ENCODE data around the gene MAL.
"Not testable (repeated sequence)": the region's sequence is repeated elsewhere in the genome, so short reads cannot be mapped to it uniquely, and the experiment has no call there.

The MAL gene

DNA sequence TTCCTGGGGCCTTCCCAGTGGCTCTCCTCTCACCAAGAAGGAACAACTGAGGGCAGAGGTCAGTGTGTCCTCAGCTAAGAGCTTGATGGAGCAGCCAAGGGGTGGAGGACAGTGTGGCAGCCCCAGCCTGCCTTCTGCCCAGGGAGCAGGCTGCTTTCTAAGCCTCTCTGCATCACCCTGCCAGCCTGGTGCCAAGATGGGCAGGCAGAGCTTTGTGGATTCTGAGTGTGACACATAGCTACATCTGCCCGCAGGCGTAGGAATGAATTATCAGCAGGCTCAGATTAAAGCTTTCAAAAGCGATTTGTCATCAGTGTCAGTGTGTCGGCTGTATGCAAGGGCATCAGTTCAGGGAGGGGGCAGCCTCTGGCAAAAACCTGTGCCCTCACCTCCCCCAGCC lies 8.7 kb downstream of the MAL start:
- no peak for DNase-seq (ENCODE audit: low read depth)

DNA sequence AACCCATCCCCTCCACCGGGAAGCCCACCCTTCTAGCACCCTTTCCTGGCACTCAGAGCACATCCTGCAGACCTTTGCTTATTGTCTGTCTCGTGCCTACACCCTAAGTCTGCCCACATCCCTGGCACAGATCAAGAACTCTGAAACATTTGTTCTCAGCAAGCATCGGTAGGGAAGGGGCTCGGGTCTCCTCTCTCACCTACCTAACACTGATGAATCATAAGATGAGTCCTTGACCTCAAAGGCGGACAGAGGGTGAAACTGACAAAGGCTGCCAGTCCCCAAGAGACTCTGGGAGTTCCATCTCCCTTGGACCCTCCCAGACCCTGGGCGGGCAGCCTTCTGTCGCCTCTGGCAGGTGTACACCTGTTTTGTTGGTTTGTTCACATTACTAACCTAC lies 9.3 kb downstream of the MAL start:
- no peak for DNase-seq (ENCODE audit: low read depth)

DNA sequence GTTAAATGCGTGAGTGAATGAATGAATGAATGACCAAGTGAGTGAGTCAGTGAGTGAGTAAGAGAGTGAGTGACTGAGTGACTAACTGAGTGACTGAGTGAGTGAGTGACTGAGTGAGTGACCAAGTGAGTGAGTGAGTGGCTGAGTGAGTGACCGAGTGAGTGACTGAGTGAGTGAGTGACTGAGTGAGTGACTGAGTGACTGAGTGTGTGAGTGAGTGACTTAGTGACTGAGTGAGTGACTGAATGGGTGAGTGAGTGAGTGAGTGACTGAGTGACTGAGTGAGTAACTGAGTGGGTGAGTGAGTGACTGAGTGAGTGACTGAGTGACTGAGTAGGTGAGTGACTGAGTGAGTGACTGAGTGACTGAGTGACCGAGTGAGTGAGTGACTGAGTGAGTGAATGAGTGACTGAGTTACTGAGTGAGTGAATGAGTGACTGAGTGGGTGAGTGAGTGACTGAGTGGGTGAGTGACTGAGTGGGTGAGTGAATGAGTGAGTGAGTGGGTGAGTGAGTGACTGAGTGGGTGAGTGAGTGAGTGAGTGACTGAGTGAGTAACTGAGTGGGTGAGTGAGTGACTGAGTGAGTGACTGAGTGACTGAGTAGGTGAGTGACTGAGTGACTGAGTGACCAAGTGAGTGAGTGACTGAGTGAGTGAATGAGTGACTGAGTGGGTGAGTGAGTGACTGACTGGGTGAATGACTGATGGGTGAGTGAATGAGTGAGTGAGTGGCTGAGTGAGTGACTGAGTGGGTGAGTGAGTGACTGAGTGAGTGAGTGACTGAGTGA lies 11.3 kb downstream of the MAL start:
- DNase-seq (ENCODE audit: low read depth), result no peak

DNA sequence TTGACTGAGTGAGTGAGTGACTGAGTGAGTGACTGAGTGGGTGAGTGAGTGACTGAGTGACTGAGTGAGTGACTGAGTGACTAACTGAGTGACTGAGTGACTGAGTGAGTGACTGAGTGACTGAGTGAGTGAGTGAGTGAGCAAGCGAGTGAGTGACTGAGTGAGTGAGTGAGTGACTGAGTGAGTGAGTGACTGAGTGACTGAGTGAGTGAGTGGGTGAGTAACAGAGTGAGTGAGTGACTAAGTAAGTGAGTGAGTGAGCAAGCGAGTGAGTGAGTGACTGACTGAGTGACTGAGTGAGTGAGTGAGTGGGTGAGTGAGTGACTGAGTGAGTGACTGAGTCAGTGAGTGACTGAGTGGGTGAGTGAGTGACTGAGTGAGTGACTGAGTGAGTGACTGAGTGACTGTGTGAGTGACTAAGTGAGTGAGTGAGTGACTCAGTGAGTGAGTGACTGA lies 11.9 kb downstream of the MAL start:
- no peak for DNase-seq (ENCODE audit: low read depth)

DNA sequence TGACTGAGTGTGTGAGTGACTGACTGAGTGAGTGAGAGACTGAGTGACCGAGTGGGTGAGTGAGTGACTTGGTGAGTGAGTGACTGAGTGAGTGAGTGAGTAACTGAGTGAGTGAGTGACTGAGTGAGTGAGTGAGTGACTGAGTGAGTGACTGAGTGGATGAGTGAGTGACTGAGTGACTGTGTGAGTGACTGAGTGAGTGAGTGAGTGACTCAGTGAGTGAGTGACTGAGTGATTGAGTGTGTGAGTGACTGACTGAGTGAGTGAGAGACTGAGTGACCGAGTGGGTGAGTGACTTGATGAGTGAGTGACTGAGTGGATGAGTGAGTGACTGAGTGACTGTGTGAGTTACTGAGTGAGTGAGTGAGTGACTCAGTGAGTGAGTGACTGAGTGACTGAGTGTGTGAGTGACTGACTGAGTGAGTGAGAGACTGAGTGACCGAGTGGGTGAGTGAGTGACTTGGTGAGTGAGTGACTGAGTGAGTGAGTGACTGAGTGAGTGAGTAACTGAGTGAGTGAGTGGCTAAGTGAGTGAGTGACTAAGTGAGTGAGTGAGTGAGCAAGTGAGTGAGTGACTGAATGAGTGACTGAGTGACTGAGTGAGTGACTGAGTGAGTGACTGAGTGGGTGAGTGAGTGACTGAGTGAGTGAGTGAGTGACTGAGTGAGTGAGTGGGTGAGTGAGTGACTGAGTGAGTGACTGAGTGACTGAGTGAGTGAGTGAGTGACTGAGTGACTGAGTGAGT lies 12.5 kb downstream of the MAL start:
- DNase-seq (ENCODE audit: low read depth), result not testable (repeated sequence)

DNA sequence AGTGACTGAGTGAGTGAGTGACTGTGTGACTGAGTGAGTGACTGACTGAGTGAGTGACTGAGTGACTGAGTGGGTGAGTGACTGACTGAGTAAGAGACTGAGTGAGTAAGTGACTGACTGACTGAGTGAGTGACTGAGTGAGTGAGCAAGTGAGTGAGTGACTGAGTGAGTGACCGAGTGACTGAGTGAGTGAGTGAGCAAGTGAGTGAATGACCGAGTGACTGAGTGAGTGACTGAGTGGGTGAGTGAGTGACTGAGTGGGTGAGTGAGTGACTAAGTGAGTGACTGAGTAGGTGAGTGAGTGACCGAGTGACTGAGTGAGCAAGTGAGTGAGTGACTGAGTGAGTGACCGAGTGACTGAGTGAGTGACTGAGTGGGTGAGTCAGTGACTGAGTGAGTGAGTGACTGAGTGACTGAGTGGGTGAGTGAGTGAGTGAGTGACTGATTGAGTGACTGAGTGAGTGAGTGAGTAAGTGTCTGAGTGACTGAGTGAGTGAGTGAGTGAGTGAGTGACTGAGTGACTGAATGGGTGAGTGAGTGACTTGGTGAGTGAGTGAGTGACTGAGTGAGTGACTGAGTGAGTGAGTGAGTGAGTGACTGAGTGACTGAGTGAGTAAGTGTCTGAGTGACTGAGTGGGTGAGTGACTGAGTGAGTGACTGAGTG lies 13.3 kb downstream of the MAL start:
- DNase-seq (ENCODE audit: low read depth), result no peak

DNA sequence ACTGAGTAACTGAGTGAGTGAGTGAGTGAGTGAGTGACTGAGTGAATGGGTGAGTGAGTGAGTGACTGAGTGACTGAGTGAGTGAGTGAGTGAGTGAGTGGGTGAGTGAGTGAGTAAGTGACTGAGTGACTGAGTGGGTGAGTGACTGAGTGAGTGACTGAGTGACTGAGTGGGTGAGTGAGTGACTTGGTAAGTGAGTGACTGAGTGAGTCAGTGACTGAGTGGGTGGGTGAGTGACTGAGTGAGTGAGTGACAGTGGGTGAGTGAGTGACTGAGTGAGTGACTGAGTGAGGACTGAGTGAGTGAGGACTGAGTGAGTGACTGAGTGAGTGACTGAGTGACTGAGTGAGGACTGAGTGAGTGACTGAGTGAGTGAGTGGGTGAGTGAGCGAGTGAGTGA lies 13.9 kb downstream of the MAL start:
- DNase-seq (ENCODE audit: low read depth), result no peak

DNA sequence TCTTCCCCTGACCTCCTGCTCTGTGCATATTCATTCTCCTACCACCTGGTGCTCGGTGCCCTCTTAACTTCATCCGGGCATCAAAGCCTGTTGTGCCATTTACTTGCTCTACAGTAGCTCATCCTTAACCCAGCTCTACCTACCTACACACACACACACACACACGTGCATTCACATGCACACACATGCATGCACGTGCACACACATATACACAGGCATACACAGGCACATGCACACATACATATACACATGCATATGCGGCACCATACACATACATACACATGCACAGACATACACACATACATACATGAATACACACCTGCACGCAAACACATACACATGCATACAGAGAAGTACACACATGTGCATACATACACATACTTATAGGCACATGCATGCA lies 14.5 kb downstream of the MAL start:
- no peak for DNase-seq (ENCODE audit: low read depth)

DNA sequence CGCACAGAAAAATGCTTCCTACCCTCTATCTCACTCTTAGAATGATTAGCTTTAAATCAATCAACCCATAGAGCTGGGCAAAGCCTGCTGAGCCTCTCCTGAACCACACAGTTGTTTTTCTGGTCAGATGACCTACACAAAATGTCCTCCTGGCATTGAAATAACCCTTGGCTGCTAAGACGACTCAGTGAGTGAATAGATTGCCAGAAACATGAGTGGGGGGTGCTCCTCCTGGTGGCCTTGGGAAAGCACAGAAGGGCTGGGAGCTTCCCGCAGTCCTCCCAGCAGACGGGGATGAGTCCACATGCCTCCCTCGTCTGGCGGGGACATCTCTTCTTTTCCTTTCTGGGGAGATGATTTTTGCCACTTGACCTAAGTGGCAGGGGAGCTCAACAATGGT lies 14.9 kb downstream of the MAL start:
- no peak for DNase-seq (ENCODE audit: low read depth)

DNA sequence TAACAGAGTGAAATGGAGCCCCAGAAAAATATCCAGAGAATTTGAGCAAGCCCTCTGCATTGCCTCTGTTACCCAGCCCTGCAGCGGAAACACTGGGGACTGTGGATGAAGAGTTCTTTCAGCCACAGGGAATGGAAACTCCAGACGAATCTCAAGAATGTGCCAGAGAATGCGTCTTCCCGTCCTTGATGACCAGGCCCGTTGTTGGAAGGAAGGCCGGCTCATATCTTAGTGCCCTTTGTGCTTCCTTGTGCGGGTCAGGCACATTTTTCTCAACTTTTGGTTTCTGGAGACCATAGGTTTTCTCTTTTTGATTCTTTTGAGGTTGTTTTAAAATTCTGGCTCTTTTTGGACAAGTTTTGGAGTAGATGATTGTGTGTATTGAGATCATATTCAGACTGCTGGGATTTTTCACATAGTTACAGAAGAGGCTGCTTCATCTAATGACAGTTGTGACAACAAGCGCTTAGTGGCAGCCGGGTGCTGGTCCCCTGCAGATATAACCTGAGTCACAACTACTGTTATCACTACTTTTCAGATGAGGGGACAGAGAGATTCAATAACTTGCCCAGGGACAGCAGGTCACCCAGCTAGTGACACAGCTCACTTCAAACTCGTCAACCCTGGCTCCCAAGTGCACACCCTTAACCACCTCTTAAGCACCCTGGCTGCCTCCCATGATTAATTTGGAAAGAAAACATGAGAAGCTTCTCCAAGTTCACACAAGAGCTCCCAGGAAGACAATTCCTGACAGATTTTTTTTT lies 15.7 kb downstream of the MAL start:
- no peak for DNase-seq (ENCODE audit: low read depth)

DNA sequence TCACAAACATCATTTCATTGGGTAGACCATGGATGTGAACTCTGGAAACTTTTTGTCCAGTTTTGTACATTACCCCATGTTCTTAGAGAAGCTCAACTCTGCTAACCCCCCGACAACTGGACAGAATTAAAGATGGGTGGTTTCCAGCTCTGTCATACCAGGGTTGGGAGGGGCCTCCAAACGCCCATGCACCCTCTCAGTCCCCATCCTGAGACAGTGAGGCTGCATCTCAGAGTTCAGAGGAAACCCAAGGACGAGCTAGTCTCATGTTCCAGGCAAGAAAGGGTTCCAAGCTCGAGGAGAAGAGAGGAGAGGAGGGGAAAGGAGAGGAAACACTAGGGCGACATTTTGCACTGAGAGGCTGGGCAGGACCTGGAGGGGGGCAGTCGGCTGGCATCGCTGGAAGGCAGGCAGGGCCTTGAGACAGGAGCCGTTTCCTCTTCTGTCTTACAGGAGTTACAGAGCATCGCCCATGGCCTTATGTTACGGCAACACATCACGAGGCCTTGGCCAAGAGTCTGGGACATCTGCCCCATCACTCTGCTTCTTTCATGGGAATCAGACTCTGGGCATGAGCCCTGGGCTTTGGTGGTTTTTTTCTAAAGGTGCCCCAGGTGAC lies 16.4 kb downstream of the MAL start:
- DNase-seq (ENCODE audit: low read depth), result no peak

DNA sequence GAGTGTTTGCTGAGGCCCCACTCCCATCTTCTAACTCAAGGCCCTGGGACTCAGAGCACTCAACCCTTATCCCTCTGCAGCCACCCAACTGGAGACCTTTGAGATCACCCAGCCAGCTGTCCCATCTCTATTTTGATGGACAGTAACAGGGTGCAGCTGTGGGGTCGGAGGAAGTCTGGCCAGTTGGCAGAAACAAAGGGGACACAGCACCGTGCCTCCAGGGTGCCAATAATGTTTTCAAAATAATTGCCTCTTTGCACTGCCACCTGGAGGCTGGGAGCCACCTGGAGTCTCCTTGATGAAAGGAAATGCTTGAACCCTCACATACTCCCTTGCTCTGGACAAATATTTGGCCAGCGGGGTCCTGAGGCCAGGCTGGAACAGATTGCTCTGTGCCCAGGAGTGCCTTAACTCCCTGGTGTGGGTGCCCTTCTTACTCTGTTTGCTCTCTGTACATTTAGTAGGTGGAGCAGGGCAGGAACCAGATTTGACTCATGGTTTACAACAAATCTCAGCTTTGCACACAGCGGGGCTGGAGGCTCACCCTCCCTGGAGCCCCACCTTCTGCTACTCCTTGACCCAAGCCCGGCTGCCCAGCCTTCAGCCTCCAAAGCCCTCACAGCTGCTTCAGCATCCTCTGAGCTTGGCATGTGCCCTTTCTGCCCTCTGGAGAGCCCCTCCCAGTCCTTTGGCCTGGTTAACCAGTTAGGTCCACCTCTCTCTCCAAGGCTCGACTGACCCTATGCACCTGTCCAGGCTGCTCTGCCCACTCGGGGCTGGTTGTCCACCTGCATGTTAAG lies 17.2 kb downstream of the MAL start:
- DNase-seq (ENCODE audit: low read depth), result no peak

DNA sequence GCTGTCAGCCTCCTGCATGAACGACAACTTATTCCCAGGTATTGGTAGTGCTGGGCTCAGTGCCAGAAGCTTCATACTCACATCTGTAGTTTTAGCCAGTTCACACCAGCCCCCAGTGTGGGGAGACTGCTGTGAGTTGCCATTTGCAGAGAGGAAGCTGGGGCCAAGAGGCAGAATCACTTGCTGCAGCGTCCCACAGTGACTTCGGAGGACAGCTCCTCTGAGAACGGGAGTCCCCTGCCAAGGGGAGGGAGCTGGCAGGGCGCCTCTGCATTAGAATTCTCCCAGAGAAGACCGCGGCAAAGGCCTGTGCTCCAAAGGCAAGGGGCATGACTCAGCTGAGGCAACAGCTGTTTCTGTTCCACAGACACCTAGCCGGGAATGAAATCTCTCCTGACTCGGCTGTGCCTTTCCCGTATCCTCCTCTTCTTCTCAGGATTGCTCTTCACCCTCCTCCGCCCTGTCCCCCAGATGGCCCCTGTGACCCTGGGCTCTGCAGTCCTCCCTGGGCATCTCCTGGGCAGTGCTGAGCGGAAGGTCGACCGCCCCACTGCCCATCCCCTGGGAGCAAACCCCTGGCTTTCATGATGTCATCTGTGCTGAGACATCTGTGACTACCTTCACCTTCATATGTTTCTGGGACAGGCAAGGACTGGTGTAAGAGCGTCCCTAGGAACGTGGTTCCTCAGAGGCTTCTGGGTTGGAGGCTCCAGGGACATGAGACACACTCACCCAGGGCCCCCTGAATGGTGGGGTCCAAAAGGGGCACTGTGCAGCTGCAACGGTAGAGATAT lies 18.0 kb downstream of the MAL start:
- no peak for DNase-seq (ENCODE audit: low read depth)

DNA sequence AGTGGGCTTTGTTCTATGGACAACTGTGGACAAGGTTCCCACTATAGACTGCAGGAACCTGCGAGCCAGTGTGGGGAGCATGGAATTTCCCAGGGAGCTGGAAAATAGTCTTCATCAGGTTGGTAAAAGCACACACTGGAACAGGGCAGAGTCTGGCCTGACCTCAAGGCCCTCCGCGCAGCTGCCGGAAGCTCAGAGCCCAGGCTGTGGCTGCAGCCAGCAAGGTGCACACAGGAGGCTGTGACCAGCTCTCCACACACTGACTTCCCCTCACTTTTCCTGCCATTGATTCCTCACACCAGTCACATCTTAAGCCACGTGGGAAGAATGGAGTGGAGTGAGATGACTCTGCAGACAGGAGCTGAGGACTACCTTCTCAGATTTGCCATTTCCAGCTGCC lies 19.1 kb downstream of the MAL start:
- no peak for DNase-seq (ENCODE audit: low read depth)

DNA sequence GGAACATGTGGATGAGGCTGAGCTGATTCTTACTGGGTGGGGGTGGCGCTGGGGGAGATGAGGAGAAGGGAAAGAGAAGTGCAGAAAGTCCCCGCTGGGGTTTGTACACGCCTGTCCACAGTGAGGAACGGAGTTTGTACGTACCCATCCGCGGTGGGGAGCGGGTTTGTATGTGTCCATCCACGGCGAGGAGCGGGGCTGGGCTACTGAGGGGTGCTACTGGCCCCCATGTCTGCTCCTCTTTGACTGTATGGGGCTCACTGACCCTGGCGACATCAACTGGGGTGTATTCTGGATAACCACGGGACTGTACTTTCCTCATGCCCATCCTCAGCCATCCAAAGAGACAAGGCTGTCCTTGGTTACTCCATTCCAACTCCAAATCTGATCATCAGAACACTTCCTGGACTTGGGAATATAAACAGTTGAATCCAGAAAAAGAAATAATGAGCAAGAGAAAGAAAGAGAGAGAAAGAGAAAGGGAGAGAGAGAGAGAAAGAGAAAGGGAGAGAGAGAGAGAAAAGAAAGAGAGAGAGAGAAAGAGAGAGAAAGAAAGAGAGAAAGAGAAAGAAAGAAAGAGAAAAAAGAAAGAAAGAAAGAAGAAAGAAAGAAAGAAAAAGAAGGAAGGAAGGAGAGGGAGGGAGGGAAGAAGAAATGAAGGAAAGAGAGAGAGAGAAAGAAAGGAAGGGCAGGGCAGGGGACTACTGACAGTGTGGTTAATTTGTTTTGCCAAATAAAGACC lies 21.0 kb downstream of the MAL start:
- DNase-seq (ENCODE audit: low read depth), result no peak

DNA sequence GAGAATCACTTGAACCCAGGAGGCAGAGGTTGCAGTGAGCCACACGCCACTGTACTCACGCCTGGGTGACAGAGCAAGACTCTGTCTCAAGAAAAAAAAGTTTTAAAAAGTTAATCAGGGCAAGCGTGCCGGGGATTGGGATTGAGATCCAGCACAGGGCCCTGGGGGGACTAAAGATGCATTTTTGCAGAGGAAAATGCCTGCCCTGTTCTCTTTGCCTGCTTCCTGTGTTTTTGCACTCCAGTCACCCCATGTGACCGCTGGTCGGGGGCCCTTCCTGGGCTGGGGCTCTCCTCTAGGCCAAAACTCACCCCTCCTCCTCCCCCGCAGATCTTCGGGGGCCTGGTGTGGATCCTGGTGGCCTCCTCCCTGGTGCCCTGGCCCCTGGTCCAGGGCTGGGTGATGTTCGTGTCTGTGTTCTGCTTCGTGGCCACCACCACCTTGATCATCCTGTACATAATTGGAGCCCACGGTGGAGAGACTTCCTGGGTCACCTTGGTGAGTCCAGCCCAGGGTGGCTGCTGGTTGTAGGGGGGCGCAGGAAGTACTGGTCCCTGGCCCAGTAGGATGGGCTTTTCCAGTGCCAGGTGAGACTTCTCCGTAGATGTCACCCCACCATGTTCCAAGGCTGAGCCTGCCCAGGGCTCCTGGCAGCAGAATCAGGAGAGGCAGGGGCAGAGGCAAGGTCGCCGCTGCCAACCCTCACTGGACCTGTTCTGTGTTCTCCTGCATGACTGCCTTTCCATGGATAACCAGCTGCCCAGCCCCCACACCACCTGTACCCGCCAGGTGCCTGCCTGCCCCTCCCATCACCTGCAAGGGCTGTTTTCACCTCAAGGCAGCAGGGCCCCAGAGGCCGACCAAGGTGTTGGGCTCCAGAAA lies 22.4 kb downstream of the MAL start:
- DNase-seq (ENCODE audit: low read depth), result no peak

DNA sequence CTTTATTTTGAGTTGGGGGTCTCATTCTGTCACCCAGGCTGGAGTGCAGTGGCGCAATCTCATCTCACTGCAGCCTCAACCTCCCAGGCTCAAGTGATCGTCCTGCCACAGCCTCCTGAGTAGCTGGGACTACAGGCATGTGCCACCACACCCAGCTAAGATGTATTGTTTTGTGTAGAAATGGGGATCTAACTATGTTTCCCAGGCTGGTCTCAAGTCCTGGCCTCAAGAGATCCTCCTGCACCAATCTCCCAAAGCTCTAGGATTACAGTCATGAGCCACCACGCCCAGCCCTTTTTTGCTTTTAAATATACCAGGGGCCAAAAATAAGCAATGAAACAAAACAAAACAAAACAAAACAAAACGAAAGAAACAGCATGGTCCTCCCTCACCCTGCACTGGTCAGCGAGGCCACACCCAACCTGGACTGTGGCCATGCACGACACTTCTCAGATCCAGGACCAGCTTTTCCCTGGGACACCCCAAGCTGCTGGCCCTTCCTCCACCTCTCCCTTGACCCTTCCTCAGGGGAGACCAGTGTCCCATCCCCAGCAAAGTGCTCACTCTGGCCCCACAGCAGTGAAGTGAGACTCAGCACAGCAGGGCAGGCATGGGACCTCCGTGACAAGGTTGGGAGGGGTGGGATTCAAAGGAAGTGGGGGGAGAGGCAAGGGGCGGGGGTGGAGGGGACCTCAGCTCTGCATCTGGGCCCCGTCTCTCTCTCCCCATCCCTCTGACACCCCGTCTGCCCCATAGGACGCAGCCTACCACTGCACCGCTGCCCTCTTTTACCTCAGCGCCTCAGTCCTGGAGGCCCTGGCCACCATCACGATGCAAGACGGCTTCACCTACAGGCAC lies 23.5 kb downstream of the MAL start:
- no peak for DNase-seq (ENCODE audit: low read depth)

DNA sequence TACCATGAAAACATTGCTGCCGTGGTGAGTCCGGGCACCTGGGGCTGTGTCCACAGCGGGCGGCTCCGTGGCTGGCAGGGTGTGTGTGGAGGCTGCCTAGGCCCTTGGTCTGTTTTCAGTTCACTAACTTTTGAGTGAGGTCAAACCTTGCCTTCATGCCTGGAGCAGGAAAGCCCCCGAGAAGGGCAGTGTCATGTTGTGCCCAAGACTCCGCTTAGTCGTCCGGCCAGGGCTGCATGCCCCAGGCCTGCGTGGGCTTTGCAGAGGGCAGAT lies 24.1 kb downstream of the MAL start:
- DNase-seq (ENCODE audit: low read depth), result no peak

Data from HS-27A (cell line).